T-helper 1 cell (primary cell): ENCODE data around the gene HPD.
"Not testable (repeated sequence)": the region's sequence is repeated elsewhere in the genome, so short reads cannot be mapped to it uniquely, and the experiment has no call there.

ENCODE experiments used
- DNase-seq, 5 donors: peaks; one replicate each; pipeline ENCODE4 v3.0.0-alpha.2; 2012 to 2020

The HPD gene

GRCh38 chr12:121861636-121862254, 3.1 kb upstream of the HPD start:
- DNase-seq = no peak

GRCh38 chr12:121860699-121861098, 2.0 kb upstream of the HPD start:
- not testable (repeated sequence) for DNase-seq

GRCh38 chr12:121860257-121860656, 1.6 kb upstream of the HPD start:
- DNase-seq = no peak

- no peak for DNase-seq
Observed at GRCh38 chr12:121858318-121858661, 369 bp downstream of the HPD start.

GRCh38 chr12:121857322-121858246, 1.1 kb downstream of the HPD start:
- no peak for DNase-seq

GRCh38 chr12:121852392-121852791, 6.3 kb downstream of the HPD start:
- DNase-seq = not testable (repeated sequence)

GRCh38 chr12:121849665-121850064, 9.0 kb downstream of the HPD start:
- no peak for DNase-seq

GRCh38 chr12:121849211-121849610, 9.4 kb downstream of the HPD start:
- DNase-seq = no peak

GRCh38 chr12:121845701-121846100, 13.0 kb downstream of the HPD start:
- DNase-seq = no peak

GRCh38 chr12:121843236-121843982, 15.2 kb downstream of the HPD start:
- DNase-seq = no peak

GRCh38 chr12:121839993-121840761, 18.5 kb downstream of the HPD start:
- no peak for DNase-seq

GRCh38 chr12:121839106-121839992, 19.3 kb downstream of the HPD start:
- peak; percentile 98 to 100 (median 100) for DNase-seq

- no peak for DNase-seq
Observed at GRCh38 chr12:121838126-121838525, 20.5 kb downstream of the HPD start.

- DNase-seq = no peak
Observed at GRCh38 chr12:121837680-121838079, 21.0 kb downstream of the HPD start.

GRCh38 chr12:121831571-121832245, 27.0 kb downstream of the HPD start:
- no peak for DNase-seq

- no peak for DNase-seq
Observed at GRCh38 chr12:121830588-121831265, 27.9 kb downstream of the HPD start.

GRCh38 chr12:121830134-121830533, 28.5 kb downstream of the HPD start:
- no peak for DNase-seq

GRCh38 chr12:121829250-121829918, 29.3 kb downstream of the HPD start:
- no peak for DNase-seq

GRCh38 chr12:121828826-121829225, 29.8 kb downstream of the HPD start:
- DNase-seq = no peak

GRCh38 chr12:121828306-121828705, 30.4 kb downstream of the HPD start:
- DNase-seq = no peak
